Adrenal gland (tissue), 12 donors: ENCODE results near the gene FNDC3B. TPM values are rescaled to one million over a fixed set of nuclear protein-coding genes. Genes with fewer than 3 reads are reported as not detected.

Source experiments
- DNase-seq, 7 donors: peaks; one replicate each; pipeline ENCODE4 v3.0.0-alpha.2; 2019 to 2020
- H3K27ac ChIP-seq, 5 donors: fragments of 200-600 bp; sonication (generic) in 4 of 5; 1 replicate in 3 of 5; 2 replicates in 2 of 5; pipeline versions ENCODE4 v1.5.1 to v1.8.0; 2016 to 2020; ENCODE audit warnings: mild to moderate bottlenecking in 1 of 5
- H3K27me3 ChIP-seq: fragments of 200-600 bp; 2 replicates; pipeline ENCODE4 v1.8.0; 2021
- H3K36me3 ChIP-seq, 2 donors: fragments of 200-600 bp; replicated peaks in 1 of 2; 1 replicate in 1 of 2; 2 replicates in 1 of 2; pipeline versions ENCODE4 v1.5.1 to v1.8.0; 2018 to 2022
- H3K4me1 ChIP-seq, 2 donors: fragments of 200-600 bp; replicated peaks in 1 of 2; 1 replicate in 1 of 2; 2 replicates in 1 of 2; pipeline versions ENCODE4 v1.5.1 to v1.8.0; 2018 to 2021
- H3K4me3 ChIP-seq, 4 donors: fragments of 200-600 bp; sonication (generic) in 3 of 4; one replicate each; pipeline ENCODE4 v1.5.1; 2016 to 2018
- H3K9me3 ChIP-seq, 3 donors: fragments of 200-600 bp; sonication (generic) in 1 of 3; replicated peaks in 1 of 3; 1 replicate in 2 of 3; 2 replicates in 1 of 3; pipeline versions ENCODE4 v1.5.1 to v1.8.0; 2016 to 2021
- POLR2A ChIP-seq, 2 donors: fragments of 450-650 bp; IDR thresholded peaks; one replicate each; pipeline ENCODE4 v1.6.1; 2017; ENCODE audit warnings: antibody characterized with exemption in 2 of 2, mild to moderate bottlenecking in 2 of 2, moderate library complexity in 1 of 2
- WGBS, 4 donors: extraction: QIAGEN DNeasy Blood & Tissue Kit in 2 of 4; methylation state at CpG; one replicate each; pipeline versions ENCODE4 v1.1.5 to v1.1.7; 2013 to 2017; 5-methylcytosine and 5-hydroxymethylcytosine counted together
- intact Hi-C, 2 donors: fragments of 100-400 bp; cut with DNase I; formaldehyde crosslinking; loops; one replicate each; pipeline versions ENCODE4 v1.14.1 to v1.15.0; 2022 to 2023
- polyA plus RNA-seq, 3 donors: library from polyadenylated mRNA; stranded (reverse); fragments of 200-250 nt in 2 of 3; fragments of 350-450 nt in 1 of 3; fragmentation: Illumina TruSeq in 1 of 3; extraction: RNeasy Lipid Tissue Mini Kit (QIAGEN cat#74804) in 1 of 3; gene quantifications; one replicate each; pipeline ENCODE4 v1.2.3, GENCODE V29; 2013 to 2014
- total RNA-seq, 9 donors: library from RNA; depleted of rRNA in 4 of 9; stranded (reverse); fragments of >200 nt in 4 of 9; fragments of 120-200 nt in 1 of 9; fragmentation: NEBNext Ultra II Directional in 1 of 9; extraction: Animal tissue kit (Norgen Biotek cat#: 25700) in 1 of 9; gene quantifications; one replicate each; pipeline versions ENCODE4 v1.1.0 to v1.2.4, GENCODE V29; 2013 to 2023
- TF ChIP-seq, protein P1 (sequence below), 6 experiments: fragments of 450-650 bp in 4 of 6; fragments of 200-600 bp in 2 of 6; sonication (generic) in 1 of 6; IDR thresholded peaks; 1 replicate in 5 of 6; 2 replicates in 1 of 6; pipeline versions ENCODE4 v1.5.1 to v1.8.0; 2016 to 2021; ENCODE audit warnings: antibody characterized with exemption in 6 of 6, mild to moderate bottlenecking in 2 of 6, moderate library complexity in 1 of 6
- donor health status: healthy with polysubstance abuse.
- donor health status: Bipolar disorder and iron deficiency.
- donor health status: DM: yes; HTN: yes; CAD: no.
- donor health status: DM: no; HTN: no; CAD: no.
- donor health status: DM: no; HTN: no; CAD: no.
- donor health status: DM: yes; HTN: yes; CAD: no.

FNDC3B gene
- total and polyA plus RNA-seq, 12 donors: 9.9 to 228 (median 105) TPM

DNA sequence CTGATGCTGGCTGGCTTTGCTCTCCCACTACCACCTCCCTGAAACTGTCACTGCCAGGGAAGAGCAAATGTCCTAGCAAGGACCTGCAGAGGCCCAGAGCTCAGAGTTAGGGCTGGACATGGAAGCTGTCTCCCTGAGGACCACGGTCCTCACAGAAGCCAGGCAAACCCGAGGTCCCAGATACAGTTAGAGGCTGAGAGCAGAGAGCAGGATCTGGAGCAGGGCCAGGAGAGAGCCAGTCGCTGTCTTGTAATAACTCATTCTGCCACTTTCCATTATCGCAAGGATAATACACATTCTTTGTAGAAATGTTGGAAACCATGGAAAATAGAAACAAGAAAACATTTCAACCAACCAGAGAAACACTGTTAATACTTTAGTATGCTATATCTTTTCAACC, 398.8 kb downstream of the FNDC3B start:
- Histone ChIP-seq H3K27ac (no peak overlapping the region), H3K27me3 (peaks cover 4% of the 10 kb centered on the region), H3K36me3 (no peaks in the 10 kb centered on the region), H3K4me1 (no peaks in the 10 kb centered on the region), H3K4me3 (no peak overlapping the region), H3K9me3 (no peaks in the 10 kb centered on the region)
- TF ChIP-seq, protein P1, sequence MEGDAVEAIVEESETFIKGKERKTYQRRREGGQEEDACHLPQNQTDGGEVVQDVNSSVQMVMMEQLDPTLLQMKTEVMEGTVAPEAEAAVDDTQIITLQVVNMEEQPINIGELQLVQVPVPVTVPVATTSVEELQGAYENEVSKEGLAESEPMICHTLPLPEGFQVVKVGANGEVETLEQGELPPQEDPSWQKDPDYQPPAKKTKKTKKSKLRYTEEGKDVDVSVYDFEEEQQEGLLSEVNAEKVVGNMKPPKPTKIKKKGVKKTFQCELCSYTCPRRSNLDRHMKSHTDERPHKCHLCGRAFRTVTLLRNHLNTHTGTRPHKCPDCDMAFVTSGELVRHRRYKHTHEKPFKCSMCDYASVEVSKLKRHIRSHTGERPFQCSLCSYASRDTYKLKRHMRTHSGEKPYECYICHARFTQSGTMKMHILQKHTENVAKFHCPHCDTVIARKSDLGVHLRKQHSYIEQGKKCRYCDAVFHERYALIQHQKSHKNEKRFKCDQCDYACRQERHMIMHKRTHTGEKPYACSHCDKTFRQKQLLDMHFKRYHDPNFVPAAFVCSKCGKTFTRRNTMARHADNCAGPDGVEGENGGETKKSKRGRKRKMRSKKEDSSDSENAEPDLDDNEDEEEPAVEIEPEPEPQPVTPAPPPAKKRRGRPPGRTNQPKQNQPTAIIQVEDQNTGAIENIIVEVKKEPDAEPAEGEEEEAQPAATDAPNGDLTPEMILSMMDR (IDR thresholded peaks at IDR 0.05): no peak
- TF ChIP-seq POLR2A (IDR thresholded peaks at IDR 0.05): no peak
- DNase-seq: peak in 1 of 7 donors; percentile 52
- intact Hi-C loops: no loop called here
- 24 to 35% (median 30%) methylated on average over 4 of the region's 4 CpGs for WGBS, 4 donors

DNA sequence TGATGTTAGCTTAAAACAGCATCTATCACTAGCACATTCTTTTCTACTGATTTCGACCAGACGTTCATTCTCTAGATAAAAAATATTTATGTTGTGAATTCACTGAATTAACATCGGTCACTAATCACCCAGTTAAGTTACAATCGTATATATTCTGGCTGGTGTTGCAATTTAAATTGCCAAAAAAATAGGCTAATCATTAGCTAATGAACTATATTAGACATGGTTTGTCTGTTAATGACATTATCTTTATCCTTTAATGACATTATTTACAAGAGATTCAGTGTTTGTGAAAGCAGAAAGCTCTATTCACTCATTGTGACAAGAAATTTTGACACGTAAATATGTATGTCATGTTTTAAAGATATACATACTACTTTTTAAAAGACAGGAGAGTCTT, 402.2 kb downstream of the FNDC3B start:
- TF ChIP-seq, protein P1 (IDR thresholded peaks at IDR 0.05): no peak
- TF ChIP-seq POLR2A (IDR thresholded peaks at IDR 0.05): no peak
- 60 to 67% (median 64%) methylated on average over 5 of the region's 5 CpGs for WGBS, 4 donors
- no peaks in the 10 kb centered on the region for H3K36me3 ChIP-seq
- H3K9me3 ChIP-seq: no peaks in the 10 kb centered on the region
- no peak overlapping the region for H3K4me3 ChIP-seq
- peaks cover 5% of the 10 kb centered on the region for H3K27me3 ChIP-seq
- no peak for DNase-seq
- no peaks in the 10 kb centered on the region for H3K4me1 ChIP-seq
- no peak overlapping the region for H3K27ac ChIP-seq
- intact Hi-C loops: no loop called here

DNA sequence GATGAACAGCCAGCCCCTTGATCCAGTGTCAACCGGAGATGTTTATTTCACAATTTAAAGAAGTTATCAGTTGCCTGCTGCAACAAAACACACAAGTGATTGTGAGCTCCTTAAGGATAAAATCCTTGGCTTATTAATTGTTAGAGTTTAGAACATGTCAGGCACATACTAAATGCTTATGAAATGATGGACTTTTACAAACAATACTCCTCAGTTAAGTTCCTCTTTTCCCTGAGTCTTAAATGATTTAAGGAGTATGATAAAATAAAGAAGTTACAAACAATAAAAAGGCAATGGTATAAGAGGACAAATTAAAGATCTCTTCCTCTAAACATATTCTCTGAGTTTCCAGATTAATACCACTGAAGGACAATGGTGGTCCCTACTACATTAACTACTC, 403.2 kb downstream of the FNDC3B start:
- no peaks in the 10 kb centered on the region for H3K36me3 ChIP-seq
- peaks cover 15% of the 10 kb centered on the region for H3K27me3 ChIP-seq
- TF ChIP-seq POLR2A (IDR thresholded peaks at IDR 0.05): no peak
- TF ChIP-seq, protein P1 (IDR thresholded peaks at IDR 0.05): no peak
- intact Hi-C loops: no loop called here
- DNase-seq: no peak
- no peak overlapping the region for H3K27ac ChIP-seq
- H3K9me3 ChIP-seq: no peaks in the 10 kb centered on the region
- 70 to 89% (median 84%) methylated on average over 1 of the region's 1 CpG for WGBS, 4 donors
- no peak overlapping the region for H3K4me3 ChIP-seq
- H3K4me1 ChIP-seq: no peaks in the 10 kb centered on the region

DNA sequence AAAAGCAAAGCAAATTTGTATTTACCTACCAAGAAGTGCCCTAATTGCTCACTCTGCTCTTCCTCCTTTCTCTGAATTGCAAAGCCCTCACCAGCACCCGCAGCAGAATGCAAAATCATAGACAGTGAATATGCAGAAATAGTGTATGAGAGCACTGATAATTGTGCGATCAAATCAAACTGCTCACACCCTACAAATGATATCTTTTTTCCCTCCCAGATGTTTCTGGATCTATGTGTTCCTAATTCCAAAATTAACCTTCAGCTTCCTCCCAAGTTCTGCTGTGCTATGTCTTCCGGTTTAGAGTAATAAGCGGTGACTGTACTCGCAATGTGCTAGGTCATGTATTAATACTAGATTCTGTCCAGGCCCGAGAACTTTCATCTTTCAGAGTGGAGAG, 405.4 kb downstream of the FNDC3B start:
- no peak overlapping the region for H3K27ac ChIP-seq
- 76 to 84% (median 81%) methylated on average over 6 of the region's 6 CpGs for WGBS, 4 donors
- TF ChIP-seq, protein P1 (IDR thresholded peaks at IDR 0.05): no peak
- no peak for TF ChIP-seq POLR2A (IDR thresholded peaks at IDR 0.05)
- peaks cover 37% of the 10 kb centered on the region for H3K27me3 ChIP-seq
- peaks cover 0 to 13% of the 10 kb centered on the region in 2 donors for H3K4me1 ChIP-seq
- H3K9me3 ChIP-seq: no peaks in the 10 kb centered on the region
- intact Hi-C loops: no loop called here
- H3K4me3 ChIP-seq: no peak overlapping the region
- no peaks in the 10 kb centered on the region for H3K36me3 ChIP-seq
- no peak for DNase-seq
